D341Med (cell line): ENCODE measurements around the gene PCCA.

Source experiments
- DNase-seq: peaks from one replicate; pipeline ENCODE4 v3.0.0; 2012; ENCODE audit warnings: low spot score

The PCCA gene

DNA sequence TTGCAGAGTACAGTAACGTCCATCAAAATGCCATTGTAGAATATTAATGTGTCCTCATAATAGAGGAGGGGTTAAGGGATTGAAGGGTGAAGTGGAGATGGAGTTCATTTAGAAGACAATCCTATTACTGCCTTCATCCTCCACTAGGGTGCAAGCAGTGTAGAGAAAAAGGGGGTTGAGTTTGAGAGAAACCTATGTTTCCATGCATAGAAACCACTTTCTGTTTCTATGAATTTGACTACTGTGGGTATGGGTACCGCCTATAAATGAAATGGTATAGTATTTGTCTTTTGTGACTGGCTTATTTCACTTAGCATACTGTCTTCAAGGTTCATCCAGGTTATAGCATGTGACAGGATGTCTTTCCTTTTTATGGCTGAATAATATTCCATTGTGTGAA, 343.7 kb downstream of the PCCA start:
- DNase-seq, result no peak

DNA sequence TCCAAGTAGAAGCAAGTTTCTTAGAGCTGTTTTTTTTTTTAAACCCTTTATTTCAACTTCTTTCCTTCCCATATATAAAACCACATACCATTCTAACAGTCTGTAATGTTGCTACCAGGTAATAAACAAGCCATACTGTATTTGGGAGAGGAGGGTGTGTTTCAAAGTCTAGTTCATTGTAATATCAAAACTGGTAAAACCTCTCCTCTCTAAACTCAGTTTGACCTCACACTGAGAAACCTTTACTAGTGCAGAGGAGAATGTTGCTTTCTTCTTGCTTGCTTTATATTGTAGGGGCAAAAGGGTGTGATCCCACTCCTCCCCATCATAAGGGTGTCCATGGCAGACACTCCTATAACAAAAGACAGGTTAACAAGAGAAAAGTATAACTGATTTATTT, 344.6 kb downstream of the PCCA start:
- DNase-seq, result no peak

DNA sequence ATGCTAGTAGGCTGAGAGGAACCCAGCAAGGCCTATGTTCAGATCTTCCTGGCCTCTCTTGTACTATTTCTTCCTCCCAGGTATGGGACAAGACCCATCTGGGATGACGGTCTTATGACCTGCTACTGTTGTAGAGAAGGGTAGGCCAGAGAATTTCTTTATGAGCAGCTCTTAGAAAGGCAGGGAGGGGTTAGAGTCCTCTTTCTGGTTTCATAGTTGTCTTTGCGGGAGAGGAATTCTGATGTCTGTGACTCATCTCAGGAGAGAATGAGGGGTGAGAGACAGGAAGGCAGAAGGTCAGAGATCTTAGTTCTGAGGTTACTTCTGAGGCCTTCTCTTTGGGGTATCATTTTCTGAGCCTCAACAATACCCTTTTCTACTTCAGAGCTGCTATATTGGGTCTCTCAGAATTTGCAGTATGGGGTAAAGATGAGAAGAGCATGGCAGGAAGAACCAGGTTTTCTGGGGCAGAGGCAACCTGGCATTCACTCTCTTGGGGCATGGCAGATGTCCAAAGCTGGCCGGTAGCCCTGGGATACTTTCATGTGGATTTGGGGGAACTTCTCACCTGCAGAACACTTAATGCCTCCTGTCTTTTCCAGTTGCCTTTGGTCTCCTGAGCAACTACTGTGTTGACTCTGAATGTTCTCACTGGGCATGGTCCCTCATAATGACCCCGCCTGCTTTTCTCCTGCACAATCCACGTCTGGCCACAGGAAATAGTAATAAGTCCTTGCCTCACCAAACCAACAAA, 345.3 kb downstream of the PCCA start:
- no peak for DNase-seq

DNA sequence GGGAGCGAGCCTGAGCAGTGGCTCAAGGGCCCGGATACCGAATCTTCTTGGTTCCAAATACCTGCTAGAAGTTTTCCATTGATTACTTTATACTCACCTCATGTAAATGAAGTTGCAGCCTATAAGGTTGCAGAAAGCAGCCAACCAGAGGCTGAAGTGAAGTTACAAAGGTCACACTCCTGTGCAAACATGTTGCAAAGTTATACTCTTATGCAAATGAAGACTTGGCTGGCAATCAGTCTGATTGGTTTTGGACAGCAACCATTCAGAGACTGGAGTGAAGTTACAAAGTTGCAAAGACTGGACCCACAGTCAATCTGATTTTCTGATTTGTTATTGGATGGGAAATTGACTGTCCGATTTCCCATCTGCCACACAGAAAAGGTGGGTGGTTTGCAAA, 347.2 kb downstream of the PCCA start:
- DNase-seq, result no peak

GRCh38 chr13:100438059-100438788, 349.3 kb downstream of the PCCA start:
- no peak for DNase-seq

DNA sequence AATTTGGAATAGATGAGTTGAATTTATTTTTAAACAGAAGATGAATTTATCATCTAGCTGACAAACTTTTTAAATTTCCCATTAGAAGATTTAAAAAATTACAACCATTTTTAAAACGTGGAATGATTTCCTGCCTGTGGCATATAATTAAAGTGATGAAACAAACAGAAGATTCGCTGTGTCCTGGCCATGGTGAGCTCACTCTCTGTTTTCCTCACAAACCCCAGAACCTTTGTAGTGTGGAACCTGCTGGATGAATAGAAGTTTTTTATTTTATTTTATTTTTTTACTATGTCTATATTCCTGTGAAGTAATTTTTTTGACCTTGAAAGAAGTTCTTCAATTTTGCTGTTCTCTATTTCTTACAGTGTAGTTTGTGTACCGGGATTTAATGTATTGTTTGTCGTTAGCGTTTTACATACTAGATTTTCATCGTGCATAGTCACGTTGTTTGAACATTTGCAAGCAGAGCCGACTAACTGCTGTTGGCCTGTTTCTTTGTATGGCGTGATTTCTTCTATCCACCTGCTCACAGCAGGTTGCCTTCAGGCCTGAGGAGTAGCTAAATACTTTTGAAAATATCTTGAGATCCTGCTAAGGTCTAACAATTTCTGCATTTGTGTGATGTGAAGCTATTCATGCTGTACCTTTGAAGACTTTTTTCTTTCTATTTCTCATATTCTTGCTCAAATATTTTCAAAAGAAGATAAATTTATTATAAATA, 350.5 kb downstream of the PCCA start:
- DNase-seq, result no peak

- DNase-seq, result no peak
Observed at GRCh38 chr13:100440751-100441425, 352.0 kb downstream of the PCCA start.

GRCh38 chr13:100442095-100442832, 353.4 kb downstream of the PCCA start:
- DNase-seq, result no peak

DNA sequence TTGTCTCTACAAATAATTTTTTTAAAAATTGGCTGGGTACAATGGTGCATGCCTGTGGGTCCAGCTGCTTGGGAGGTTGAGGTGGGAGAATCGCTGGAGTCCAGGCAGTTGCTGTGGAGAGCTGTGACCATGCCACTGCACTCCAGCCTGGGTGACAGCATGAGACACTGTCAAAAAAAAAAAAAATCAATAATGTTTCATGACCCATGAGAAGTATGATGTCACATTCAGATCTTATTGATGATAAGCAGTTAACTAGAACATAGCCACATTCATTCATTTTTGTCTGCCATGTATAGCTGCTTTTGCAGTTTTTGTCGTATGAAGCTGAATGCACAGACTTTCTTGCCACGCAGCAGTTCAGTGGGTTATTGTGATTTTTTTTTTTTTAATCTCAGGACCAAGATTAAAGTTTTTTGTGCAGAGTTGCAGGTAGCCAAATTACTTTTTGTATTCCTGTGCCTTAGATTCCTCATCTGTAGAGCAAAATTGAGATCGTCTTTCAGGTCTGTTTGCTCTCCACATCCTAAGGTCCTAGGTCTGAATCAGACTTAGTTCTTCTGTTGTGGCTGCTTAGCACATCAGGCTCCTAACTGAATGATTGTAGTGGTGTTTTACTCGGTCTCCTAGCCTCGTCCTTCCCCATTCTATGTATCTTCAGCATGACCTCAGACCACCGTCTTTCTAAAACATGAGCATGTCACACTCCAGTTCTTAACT, 354.5 kb downstream of the PCCA start:
- DNase-seq, result no peak

DNA sequence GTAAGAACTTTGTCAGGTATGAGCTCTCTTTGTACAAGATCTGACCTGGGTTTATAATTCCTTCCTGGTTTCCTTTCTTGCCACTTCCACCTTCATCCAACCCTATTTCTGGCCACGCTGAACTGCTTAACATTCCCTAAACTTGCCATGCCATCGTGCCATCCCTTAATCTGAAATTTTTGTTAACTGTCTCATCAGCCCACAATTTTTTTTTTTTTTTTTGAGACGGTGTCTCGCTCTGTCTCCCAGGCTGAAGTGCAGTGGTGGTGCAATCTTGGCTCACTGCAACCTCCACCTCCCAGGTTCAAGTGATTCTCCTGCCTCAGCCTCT, 355.1 kb downstream of the PCCA start:
- DNase-seq, result no peak

- DNase-seq, result no peak
Observed at GRCh38 chr13:100447831-100448230, 358.9 kb downstream of the PCCA start.

DNA sequence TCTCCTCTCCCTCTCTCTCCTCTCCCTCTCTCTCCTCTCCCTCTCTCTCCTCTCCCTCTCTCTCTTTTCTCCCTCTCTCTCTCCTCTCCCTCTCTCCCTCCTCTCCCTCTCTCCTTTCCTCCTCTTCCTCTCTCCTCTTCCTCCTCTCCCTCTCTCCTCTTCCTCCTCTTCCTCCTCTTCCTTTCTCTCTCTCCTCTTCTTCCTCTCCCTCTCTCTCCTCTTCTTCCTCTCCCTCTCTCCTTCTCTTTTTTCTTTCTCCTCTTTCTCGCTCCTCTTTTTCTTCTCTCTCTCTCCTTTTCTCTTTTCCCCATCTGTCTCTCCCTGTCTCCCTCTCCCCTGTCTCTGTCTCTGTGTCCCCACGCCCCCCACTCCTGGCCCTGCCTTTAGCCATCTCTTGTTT, 363.0 kb downstream of the PCCA start:
- DNase-seq, result no peak

- DNase-seq, result no peak
Observed at GRCh38 chr13:100454876-100455275, 366.0 kb downstream of the PCCA start.

GRCh38 chr13:100458673-100459072, 369.8 kb downstream of the PCCA start:
- no peak for DNase-seq

- DNase-seq, result no peak
Observed at GRCh38 chr13:100459747-100460146, 370.9 kb downstream of the PCCA start.

DNA sequence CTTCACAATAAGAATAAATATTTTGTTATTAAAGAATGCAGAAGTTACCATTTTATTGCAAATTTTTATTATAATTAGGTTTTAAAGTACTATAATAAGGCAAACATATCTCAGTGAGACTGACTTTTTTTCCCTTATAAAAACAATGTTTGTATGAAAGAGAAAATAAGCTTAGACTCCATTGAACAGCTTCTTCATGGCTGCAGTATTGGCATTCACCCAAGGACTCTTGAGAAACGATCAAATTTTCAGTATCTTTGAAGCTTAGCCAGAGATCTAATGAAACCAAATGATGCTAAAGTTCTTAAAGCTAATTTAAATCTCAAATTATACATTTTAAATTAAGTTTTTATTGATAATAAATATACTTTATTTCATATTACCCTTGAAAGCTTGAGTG, 371.4 kb downstream of the PCCA start:
- DNase-seq, result no peak

GRCh38 chr13:100460791-100461190, 371.9 kb downstream of the PCCA start:
- DNase-seq, result no peak

- no peak for DNase-seq
Observed at GRCh38 chr13:100461309-100462030, 372.6 kb downstream of the PCCA start.

DNA sequence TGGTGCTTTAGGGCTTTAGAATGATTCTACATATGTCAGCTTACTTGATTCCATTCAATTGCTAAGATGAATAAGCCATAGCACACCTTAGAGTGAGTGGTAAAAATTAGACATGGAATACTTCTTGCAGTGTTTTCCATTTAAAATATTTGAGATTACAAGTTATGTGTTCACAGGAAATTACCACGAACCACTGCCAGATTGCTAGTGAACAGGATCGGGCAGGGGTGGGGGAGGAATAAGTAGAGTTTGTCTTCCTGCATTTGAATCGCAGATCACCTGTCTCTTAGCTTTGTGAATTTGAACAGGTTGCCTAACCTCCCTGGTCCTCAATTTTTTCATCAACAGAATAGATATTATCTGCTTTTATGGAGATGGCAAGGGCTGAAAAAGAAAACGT, 375.1 kb downstream of the PCCA start:
- no peak for DNase-seq

DNA sequence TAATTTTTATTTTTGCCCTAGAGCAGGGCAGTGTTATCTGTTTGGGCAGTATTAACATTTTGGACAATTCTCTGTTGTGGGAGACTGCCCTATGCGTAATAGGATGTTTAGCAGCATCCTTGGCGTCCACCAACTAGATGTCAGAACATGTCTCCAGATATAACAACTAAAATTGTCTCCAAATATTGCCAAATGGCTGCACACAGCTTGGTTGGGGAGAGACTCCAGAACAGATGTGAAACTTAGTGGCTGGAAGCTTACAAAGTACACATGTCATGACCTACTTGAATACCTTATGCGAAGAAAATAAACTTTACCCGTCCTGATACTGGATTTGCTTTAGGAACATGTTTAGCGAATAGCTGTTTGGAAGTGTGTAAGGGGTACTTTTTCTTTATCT, 376.7 kb downstream of the PCCA start:
- no peak for DNase-seq
